ENCODE data around the gene C16orf87. TPM values are rescaled to one million over a fixed set of nuclear protein-coding genes. Genes with fewer than 3 reads are reported as not detected.

Gene C16orf87
- total and polyA plus RNA-seq, 2 donors (not counting 1 experiment from before 2014, with no cell fraction given): 3.4 to 11.3 TPM

- CTCF ChIA-PET: no interaction called here
- 17% methylated on average over 1 of the region's 3 CpGs for WGBS (ENCODE audit: insufficient coverage)
- Histone ChIP-seq H3K36me3 (replicated peaks in 1 of 2; ENCODE audit: control extremely low read depth in 1 of 2, control insufficient read depth in 1 of 2, extremely low read depth in 1 of 2, insufficient read depth in 2 of 2, low read length in 1 of 2) (no peaks in the 10 kb centered on the region), H3K79me2 (ENCODE audit: control insufficient read depth, insufficient read depth, low read length) (no peaks in the 10 kb centered on the region), H3K27ac (ENCODE audit: low read length in 2 of 2) (no peak overlapping the region), H3K9me3 (ENCODE audit: control extremely low read depth in 1 of 3, control insufficient read depth in 2 of 3, insufficient read depth in 1 of 3, low read length in 2 of 3) (peaks cover 0 to 12% (median 0%) of the 10 kb centered on the region in 3 donors), H3K4me3 (ENCODE audit: control extremely low read depth in 1 of 5, extremely low read depth in 1 of 5, insufficient read depth in 1 of 5, low read depth in 2 of 5, low read length in 4 of 5) (no peak overlapping the region), H4K20me1 (ENCODE audit: control insufficient read depth, insufficient read depth, low read length, poor library complexity, severe bottlenecking) (no peaks in the 10 kb centered on the region), H3K4me2 (replicated peaks; ENCODE audit: low read depth, low read length, poor library complexity, severe bottlenecking) (no peak overlapping the region), H3K4me1 (ENCODE audit: control insufficient read depth in 2 of 2, insufficient read depth in 2 of 2, low read length in 2 of 2) (peaks cover 0 to 4% of the 10 kb centered on the region in 2 donors), H2AFZ (ENCODE audit: insufficient read depth, low read depth, low read length, poor library complexity, severe bottlenecking) (no peak overlapping the region), H3K27me3 (replicated peaks in 1 of 4; ENCODE audit: control extremely low read depth in 1 of 4, control insufficient read depth in 3 of 4, insufficient read depth in 4 of 4, low read length in 3 of 4) (no peaks in the 10 kb centered on the region), H3K9ac (ENCODE audit: low read length) (no peak overlapping the region)
- Mint-ChIP-seq H3K27me3 (no peaks in the 10 kb centered on the region), H3K27ac (no peak overlapping the region), H3K4me1 (peaks cover 12% of the 10 kb centered on the region), H3K4me3 (no peak overlapping the region), H3K9me3 (ENCODE audit: insufficient read depth) (no peaks in the 10 kb centered on the region)
- ATAC-seq (ENCODE audit: low read depth) (no peak), DNase-seq (no peak)
- intact Hi-C loops (cut with micrococcal nuclease): no loop called here
- TF ChIP-seq CTCF (IDR thresholded peaks at IDR 0.05) (no peak), EZH2 (IDR thresholded peaks at IDR 0.05; ENCODE audit: borderline replicate concordance, insufficient read depth, low read depth, low read length, poor library complexity, severe bottlenecking) (no peak)
- POLR2A ChIA-PET: no interaction called here
These were observed 56.2 kb downstream of the C16orf87 start for GRCh38 chr16:46774743-46775177.

GRCh38 chr16:46772463-46772862 lies 58.5 kb downstream of the C16orf87 start:
- Mint-ChIP-seq H3K9me3 (ENCODE audit: insufficient read depth) (no peaks in the 10 kb centered on the region), H3K27me3 (no peaks in the 10 kb centered on the region), H3K27ac (no peak overlapping the region), H3K4me1 (peaks cover 12% of the 10 kb centered on the region), H3K4me3 (no peak overlapping the region)
- no peaks in the 10 kb centered on the region for H3K36me3 ChIP-seq (replicated peaks in 1 of 2; ENCODE audit: control extremely low read depth in 1 of 2, control insufficient read depth in 1 of 2, extremely low read depth in 1 of 2, insufficient read depth in 2 of 2, low read length in 1 of 2)
- H3K4me2 ChIP-seq (replicated peaks; ENCODE audit: low read depth, low read length, poor library complexity, severe bottlenecking): no peak overlapping the region
- no peak overlapping the region for H3K27ac ChIP-seq (ENCODE audit: low read length in 2 of 2)
- peaks cover 0 to 4% of the 10 kb centered on the region in 2 donors for H3K4me1 ChIP-seq (ENCODE audit: control insufficient read depth in 2 of 2, insufficient read depth in 2 of 2, low read length in 2 of 2)
- no peak for DNase-seq
- no peak for ATAC-seq (ENCODE audit: low read depth)
- intact Hi-C loops (cut with micrococcal nuclease): no loop called here
- no peaks in the 10 kb centered on the region for H3K9me3 ChIP-seq (ENCODE audit: control extremely low read depth in 1 of 3, control insufficient read depth in 2 of 3, insufficient read depth in 1 of 3, low read length in 2 of 3)
- no peak overlapping the region for H2AFZ ChIP-seq (ENCODE audit: insufficient read depth, low read depth, low read length, poor library complexity, severe bottlenecking)
- no peak overlapping the region for H3K4me3 ChIP-seq (ENCODE audit: control extremely low read depth in 1 of 5, extremely low read depth in 1 of 5, insufficient read depth in 1 of 5, low read depth in 2 of 5, low read length in 4 of 5)
- H3K9ac ChIP-seq (ENCODE audit: low read length): no peak overlapping the region
- ChIA-PET CTCF (interaction anchor here (0.7 kb wide), 1 partner anchor 1665 kb away, joined by 5 read pairs; no protein-coding TSS in a partner anchor), POLR2A (no interaction called here)
- no peaks in the 10 kb centered on the region for H3K27me3 ChIP-seq (replicated peaks in 1 of 4; ENCODE audit: control extremely low read depth in 1 of 4, control insufficient read depth in 3 of 4, insufficient read depth in 4 of 4, low read length in 3 of 4)
- TF ChIP-seq EZH2 (IDR thresholded peaks at IDR 0.05; ENCODE audit: borderline replicate concordance, insufficient read depth, low read depth, low read length, poor library complexity, severe bottlenecking): no peak
- no peak for TF ChIP-seq CTCF (IDR thresholded peaks at IDR 0.05)
- no peaks in the 10 kb centered on the region for H4K20me1 ChIP-seq (ENCODE audit: control insufficient read depth, insufficient read depth, low read length, poor library complexity, severe bottlenecking)
- 100% methylated on average over 1 of the region's 4 CpGs for WGBS (ENCODE audit: insufficient coverage)
- no peaks in the 10 kb centered on the region for H3K79me2 ChIP-seq (ENCODE audit: control insufficient read depth, insufficient read depth, low read length)

All from B cell (primary cell).